Breast epithelium (tissue), 4 donors: Measurements from ENCODE around the gene FAM149B1. TPM values are rescaled to one million over a fixed set of nuclear protein-coding genes. Genes with fewer than 3 reads are reported as not detected.

Experiments
- DNase-seq, 2 donors: peaks; one replicate each; pipeline ENCODE4 v3.0.0-alpha.2; 2019; ENCODE audit warnings: low spot score in 2 of 2
- H3K27ac ChIP-seq, 2 donors: fragments of 200-600 bp; sonication (generic) in 1 of 2; one replicate each; pipeline ENCODE4 v1.5.1; 2016 to 2019; ENCODE audit warnings: mild to moderate bottlenecking in 1 of 2
- H3K27me3 ChIP-seq, 2 donors: fragments of 200-600 bp; sonication (generic) in 1 of 2; one replicate each; pipeline versions ENCODE4 v1.5.1 to v1.6.0; 2017 to 2019; ENCODE audit warnings: control low read depth in 1 of 2, mild to moderate bottlenecking in 1 of 2
- H3K36me3 ChIP-seq: fragments of 200-600 bp; one replicate; pipeline ENCODE4 v1.5.1; 2019
- H3K4me1 ChIP-seq, 2 donors: fragments of 200-600 bp; sonication (generic); one replicate each; pipeline ENCODE4 v1.5.1; 2016 to 2019; ENCODE audit warnings: control low read depth in 1 of 2
- H3K4me3 ChIP-seq, 3 donors: fragments of 200-600 bp; sonication (generic); 1 replicate in 2 of 3; 2 replicates in 1 of 3; pipeline ENCODE4 v1.5.1; 2016 to 2019; ENCODE audit warnings: mild to moderate bottlenecking in 3 of 3, moderate library complexity in 2 of 3
- H3K9me3 ChIP-seq, 2 donors: fragments of 200-600 bp; sonication (generic) in 1 of 2; one replicate each; pipeline ENCODE4 v1.5.1; 2016 to 2019; ENCODE audit warnings: control low read depth in 1 of 2
- POLR2A ChIP-seq: fragments of 450-650 bp; IDR thresholded peaks from one replicate; pipeline ENCODE4 v1.6.1; 2016; ENCODE audit warnings: antibody characterized with exemption, mild to moderate bottlenecking, moderate library complexity
- POLR2AphosphoS5 ChIP-seq, 3 donors: sonication (generic); formaldehyde crosslinking; IDR thresholded peaks; one replicate each; pipeline ENCODE4 v1.6.1; 2017; ENCODE audit warnings: antibody characterized with exemption in 3 of 3
- intact Hi-C: fragments of 100-400 bp; cut with DNase I; formaldehyde crosslinking; loops from one replicate; pipeline ENCODE4 v1.15.1; 2023; ENCODE audit warnings: low total_unique reads
- total RNA-seq, 3 donors: library from RNA; depleted of rRNA; stranded (reverse); fragments of >200 nt; gene quantifications; one replicate each; pipeline ENCODE4 v1.1.0, GENCODE V29; 2016
- TF ChIP-seq, protein P1 (sequence below), 3 donors: fragments of 450-650 bp; IDR thresholded peaks; one replicate each; pipeline ENCODE4 v1.5.1; 2016 to 2017; ENCODE audit warnings: antibody characterized with exemption in 3 of 3, mild to moderate bottlenecking in 3 of 3, moderate library complexity in 3 of 3

FAM149B1 gene
- total RNA-seq, 3 donors from 2014 or later: 19.4 to 24.6 (median 19.7) TPM

DNA sequence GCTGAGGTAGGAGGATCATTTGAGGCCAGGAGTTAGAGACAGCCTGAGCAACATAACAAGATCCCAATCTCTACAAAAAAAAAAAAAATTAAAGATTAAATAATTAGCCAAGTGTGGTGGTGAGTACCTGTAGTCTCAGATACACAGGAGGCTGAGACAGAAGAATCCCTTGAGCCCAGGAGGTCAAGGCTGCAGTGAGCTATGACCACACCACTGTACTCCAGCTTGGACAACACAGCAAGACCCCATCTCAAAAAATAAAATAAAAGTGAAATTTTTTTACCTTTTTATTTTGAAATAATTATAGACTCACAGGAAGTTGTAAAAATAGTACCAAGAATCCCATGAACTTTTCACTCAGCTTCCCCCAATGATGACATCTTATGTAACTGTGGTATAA, 4.9 kb downstream of the FAM149B1 start:
- Histone ChIP-seq H3K36me3 (no peaks in the 10 kb centered on the region), H3K4me3 (no peak overlapping the region), H3K27me3 (no peaks in the 10 kb centered on the region), H3K27ac (no peak overlapping the region), H3K9me3 (no peaks in the 10 kb centered on the region), H3K4me1 (no peaks in the 10 kb centered on the region)
- TF ChIP-seq, protein P1, sequence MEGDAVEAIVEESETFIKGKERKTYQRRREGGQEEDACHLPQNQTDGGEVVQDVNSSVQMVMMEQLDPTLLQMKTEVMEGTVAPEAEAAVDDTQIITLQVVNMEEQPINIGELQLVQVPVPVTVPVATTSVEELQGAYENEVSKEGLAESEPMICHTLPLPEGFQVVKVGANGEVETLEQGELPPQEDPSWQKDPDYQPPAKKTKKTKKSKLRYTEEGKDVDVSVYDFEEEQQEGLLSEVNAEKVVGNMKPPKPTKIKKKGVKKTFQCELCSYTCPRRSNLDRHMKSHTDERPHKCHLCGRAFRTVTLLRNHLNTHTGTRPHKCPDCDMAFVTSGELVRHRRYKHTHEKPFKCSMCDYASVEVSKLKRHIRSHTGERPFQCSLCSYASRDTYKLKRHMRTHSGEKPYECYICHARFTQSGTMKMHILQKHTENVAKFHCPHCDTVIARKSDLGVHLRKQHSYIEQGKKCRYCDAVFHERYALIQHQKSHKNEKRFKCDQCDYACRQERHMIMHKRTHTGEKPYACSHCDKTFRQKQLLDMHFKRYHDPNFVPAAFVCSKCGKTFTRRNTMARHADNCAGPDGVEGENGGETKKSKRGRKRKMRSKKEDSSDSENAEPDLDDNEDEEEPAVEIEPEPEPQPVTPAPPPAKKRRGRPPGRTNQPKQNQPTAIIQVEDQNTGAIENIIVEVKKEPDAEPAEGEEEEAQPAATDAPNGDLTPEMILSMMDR (IDR thresholded peaks at IDR 0.05): no peak
- TF ChIP-seq POLR2AphosphoS5 (IDR thresholded peaks at IDR 0.05): no peak
- TF ChIP-seq POLR2A: no peak
- DNase-seq: no peak
- intact Hi-C loops: no loop called here

DNA sequence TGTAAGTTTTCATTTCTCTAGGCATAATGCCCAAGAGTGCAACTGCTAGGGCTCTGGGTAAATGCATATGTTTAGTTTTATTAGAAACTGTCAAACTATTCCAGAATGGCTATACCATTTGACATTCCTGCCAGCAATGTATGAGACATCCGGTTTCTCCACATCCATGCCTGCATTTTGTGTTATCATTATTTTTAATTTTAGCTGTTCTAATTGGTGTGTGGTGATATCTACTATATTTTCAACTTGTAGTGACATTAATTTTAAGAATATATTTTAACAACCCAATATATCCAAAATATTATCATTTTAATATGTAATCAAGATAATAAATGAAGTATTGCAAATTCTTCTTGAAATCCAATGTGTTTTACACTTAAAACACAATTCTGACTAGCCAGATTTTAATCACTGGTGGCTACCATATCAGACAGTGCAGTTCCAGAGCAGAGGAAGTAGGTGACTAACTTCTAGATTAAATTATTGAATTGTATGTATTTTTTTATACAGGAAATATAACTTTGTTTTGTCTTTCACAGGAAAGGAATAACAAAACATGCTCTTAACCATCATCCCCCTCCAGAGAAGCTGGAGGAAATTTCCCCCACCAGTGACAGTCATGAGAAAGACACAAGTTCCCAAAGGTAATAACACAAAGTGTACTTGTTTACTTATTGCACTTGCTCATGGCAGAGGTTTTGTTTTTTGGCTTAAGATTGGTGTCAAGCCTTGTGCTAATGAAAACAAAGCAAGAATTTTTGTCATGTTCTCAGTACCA, 6.4 kb downstream of the FAM149B1 start:
- DNase-seq: no peak
- H3K4me1 ChIP-seq: no peaks in the 10 kb centered on the region
- H3K27ac ChIP-seq: no peak overlapping the region
- no peaks in the 10 kb centered on the region for H3K9me3 ChIP-seq
- H3K27me3 ChIP-seq: no peaks in the 10 kb centered on the region
- TF ChIP-seq POLR2AphosphoS5 (IDR thresholded peaks at IDR 0.05): no peak
- TF ChIP-seq, protein P1 (IDR thresholded peaks at IDR 0.05): no peak
- TF ChIP-seq POLR2A: no peak
- intact Hi-C loops: no loop called here
- H3K4me3 ChIP-seq: no peak overlapping the region
- H3K36me3 ChIP-seq: no peaks in the 10 kb centered on the region

DNA sequence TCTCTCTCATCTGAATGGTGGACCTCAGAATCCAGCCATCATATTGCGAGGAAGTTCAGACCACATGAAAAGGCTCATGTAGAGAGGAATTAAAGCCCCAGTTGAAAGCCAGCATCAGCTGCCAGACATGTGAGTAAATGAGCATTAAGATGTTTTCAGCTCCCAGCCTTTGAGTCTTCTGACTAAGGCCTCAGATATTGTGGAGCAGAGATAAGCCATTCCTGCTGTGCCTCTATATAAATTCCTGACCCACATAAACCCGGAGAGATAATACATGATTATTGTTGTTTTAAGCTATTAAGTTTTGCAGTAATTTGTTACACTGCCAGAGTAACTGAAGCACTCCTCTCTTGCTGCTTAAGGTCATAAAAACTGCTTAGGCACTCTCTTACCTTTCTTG, 14.6 kb downstream of the FAM149B1 start:
- Histone ChIP-seq H3K9me3 (no peaks in the 10 kb centered on the region), H3K4me1 (no peaks in the 10 kb centered on the region), H3K27me3 (no peaks in the 10 kb centered on the region), H3K27ac (no peak overlapping the region), H3K36me3 (no peaks in the 10 kb centered on the region), H3K4me3 (no peak overlapping the region)
- TF ChIP-seq POLR2A: no peak
- DNase-seq: no peak
- intact Hi-C loops: loop anchor here (10.0 kb wide), 1 partner anchor 1228 kb away; no protein-coding TSS in a partner anchor

DNA sequence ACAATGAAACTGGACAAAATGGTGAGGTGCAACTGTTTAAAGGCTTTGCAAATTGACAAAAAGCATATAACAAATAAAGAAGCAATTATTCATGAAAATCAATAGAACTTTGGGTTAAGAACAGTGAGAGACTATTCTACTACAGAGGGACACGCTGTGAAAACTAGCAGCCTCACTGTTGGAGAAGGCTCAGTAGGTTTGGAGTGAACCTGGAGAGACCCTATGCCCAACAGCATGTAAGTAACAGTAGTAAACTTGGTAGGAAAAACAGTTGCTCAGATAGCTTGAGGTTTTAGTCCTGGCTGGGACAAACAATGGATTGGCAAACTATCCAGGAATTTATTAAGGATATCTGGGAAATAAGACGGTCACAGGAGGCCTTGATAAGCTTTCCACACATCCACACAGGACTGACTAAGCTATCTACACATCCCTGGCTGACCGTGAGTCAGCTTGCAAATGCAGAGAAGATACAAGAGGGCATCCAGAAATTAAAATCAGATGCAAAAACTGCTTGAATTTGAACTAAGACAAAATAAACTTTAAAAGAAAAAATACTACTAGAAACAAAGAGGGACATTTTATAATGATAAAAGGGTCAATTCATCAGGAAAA, 15.9 kb downstream of the FAM149B1 start:
- Histone ChIP-seq H3K9me3 (no peaks in the 10 kb centered on the region), H3K4me1 (no peaks in the 10 kb centered on the region), H3K27ac (no peak overlapping the region), H3K4me3 (no peak overlapping the region), H3K27me3 (no peaks in the 10 kb centered on the region), H3K36me3 (no peaks in the 10 kb centered on the region)
- intact Hi-C loops: loop anchor here (10.0 kb wide), 1 partner anchor 1229 kb away; no protein-coding TSS in a partner anchor
- no peak for DNase-seq
- TF ChIP-seq POLR2A (no peak), POLR2AphosphoS5 (IDR thresholded peaks at IDR 0.05) (no peak)
- TF ChIP-seq, protein P1 (IDR thresholded peaks at IDR 0.05): no peak

DNA sequence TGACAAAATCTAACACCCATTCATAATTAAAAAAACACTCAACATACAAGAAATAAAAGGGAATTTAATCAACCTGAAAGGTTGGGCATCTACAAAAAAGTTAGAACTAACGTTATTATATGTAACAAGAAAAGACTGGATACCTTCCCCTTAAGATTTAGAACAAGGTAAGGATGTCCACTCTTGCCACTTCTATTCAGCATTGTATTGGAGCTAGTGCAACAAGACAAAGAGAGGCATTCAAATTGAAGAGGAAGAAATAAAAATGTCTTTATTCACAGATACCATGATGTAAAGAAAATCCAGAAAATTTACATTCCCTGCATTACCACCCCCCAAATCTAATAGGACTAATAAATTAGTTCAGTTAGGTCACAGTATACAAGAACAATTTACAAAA, 18.3 kb downstream of the FAM149B1 start:
- no peaks in the 10 kb centered on the region for H3K36me3 ChIP-seq
- intact Hi-C loops: loop anchor here (10.0 kb wide), 1 partner anchor 1231 kb away; no protein-coding TSS in a partner anchor
- H3K27me3 ChIP-seq: no peaks in the 10 kb centered on the region
- H3K4me1 ChIP-seq: no peaks in the 10 kb centered on the region
- TF ChIP-seq, protein P1 (IDR thresholded peaks at IDR 0.05): no peak
- TF ChIP-seq POLR2AphosphoS5 (IDR thresholded peaks at IDR 0.05) (no peak), POLR2A (no peak)
- no peak overlapping the region for H3K27ac ChIP-seq
- DNase-seq: no peak
- H3K9me3 ChIP-seq: no peaks in the 10 kb centered on the region
- H3K4me3 ChIP-seq: no peak overlapping the region
